Measurements from ENCODE around the gene NRG2. TPM values are rescaled to one million over a fixed set of nuclear protein-coding genes. Genes with fewer than 3 reads are reported as not detected.

NRG2 gene
- total and polyA plus RNA-seq, 2 of the 4 experiments (the other 2 are of a cell fraction): 0.18 TPM; not detected in 1

GRCh38 chr5:139831624-139832023 is 211.5 kb downstream of the NRG2 start:
- no peak overlapping the region for H3K23ac ChIP-seq (ENCODE audit: low read depth, low read length)
- H3K18ac ChIP-seq (ENCODE audit: low read depth, low read length): no peak overlapping the region
- H4K8ac ChIP-seq (ENCODE audit: low read depth in 2 of 2, low read length in 2 of 2): no peak overlapping the region
- no peak overlapping the region for H3K27ac ChIP-seq (ENCODE audit: insufficient read depth, low read length)
- no peak overlapping the region for H2AK5ac ChIP-seq (ENCODE audit: low read depth, low read length)
- BruUV-seq (replicated peaks): no TSS peak
- peaks cover 21% of the 10 kb centered on the region for H3K27me3 ChIP-seq (ENCODE audit: control insufficient read depth, insufficient read depth, low read length)
- H2AK9ac ChIP-seq (replicated peaks; ENCODE audit: low read depth, low read length, poor library complexity): no peak overlapping the region
- H4K5ac ChIP-seq (ENCODE audit: low read depth, low read length): no peak overlapping the region
- no CpG with 5 or more reads among the region's 3 CpGs for WGBS, 2 experiments (ENCODE audit: extremely low coverage in 2 of 2, insufficient read length in 1 of 2)
- no peak overlapping the region for H3K14ac ChIP-seq (replicated peaks; ENCODE audit: low read depth, low read length)
- H2BK5ac ChIP-seq (ENCODE audit: low read depth, low read length, poor library complexity, severe bottlenecking): no peak overlapping the region
- no peak for ATAC-seq (ENCODE audit: low read depth)
- H2AFZ ChIP-seq (replicated peaks; ENCODE audit: low read length, poor library complexity): no peak overlapping the region
- H2BK120ac ChIP-seq (ENCODE audit: low read depth, low read length): no peak overlapping the region
- CTCF ChIA-PET: interaction anchor here (0.6 kb wide), 1 partner anchor 151 kb away, joined by 3 read pairs; no protein-coding TSS in a partner anchor
- no peak overlapping the region for H3K4me2 ChIP-seq (ENCODE audit: low read depth, low read length)
- no peaks in the 10 kb centered on the region for H3K36me3 ChIP-seq (ENCODE audit: control insufficient read depth, insufficient read depth, low read length)
- H3K79me1 ChIP-seq (ENCODE audit: low read depth in 1 of 2, low read length in 2 of 2): no peaks in the 10 kb centered on the region
- H4K20me1 ChIP-seq (ENCODE audit: insufficient read depth, low read length): no peaks in the 10 kb centered on the region
- POLR2A ChIA-PET (ENCODE audit: unreplicated experiment): no interaction called here
- DNase-seq: no peak
- no peak overlapping the region for H3K4ac ChIP-seq (ENCODE audit: low read depth, low read length)
- H2BK15ac ChIP-seq (ENCODE audit: low read depth, low read length): no peak overlapping the region
- no peak overlapping the region for H4K91ac ChIP-seq (ENCODE audit: insufficient read depth, low read depth, low read length)
- no peak overlapping the region for H3K9ac ChIP-seq (ENCODE audit: low read depth, low read length)
- dilution Hi-C loops (cut with HindIII; ENCODE audit: low sequenced_read_pairs, unreplicated experiment): no loop called here
- TF ChIP-seq CHD1 (IDR thresholded peaks at IDR 0.05; ENCODE audit: low read depth, low read length) (no peak), POLR2A (IDR thresholded peaks at IDR 0.05; ENCODE audit: low read depth, low read length) (no peak), SMC3 (IDR thresholded peaks at IDR 0.05; ENCODE audit: low read depth, low read length) (no peak), CTCF (conservative IDR thresholded peaks at IDR 0.05; ENCODE audit: low read depth, low read length) (no peak), ELK1 (IDR thresholded peaks at IDR 0.05; ENCODE audit: borderline replicate concordance, low read depth, low read length) (no peak), USF2 (IDR thresholded peaks at IDR 0.05; ENCODE audit: low read depth, low read length) (no peak), MXI1 (IDR thresholded peaks at IDR 0.05; ENCODE audit: borderline replicate concordance, low read depth, low read length) (no peak), MAZ (IDR thresholded peaks at IDR 0.05; ENCODE audit: borderline replicate concordance, low read depth, low read length) (no peak), RFX5 (IDR thresholded peaks at IDR 0.05; ENCODE audit: low read depth, low read length) (no peak), RAD21 (IDR thresholded peaks at IDR 0.05; ENCODE audit: low read length) (no peak), RCOR1 (IDR thresholded peaks at IDR 0.05; ENCODE audit: insufficient replicate concordance, low read length) (no peak)
- no peaks in the 10 kb centered on the region for H3K9me3 ChIP-seq (ENCODE audit: control insufficient read depth, insufficient read depth, low read length)
- H2BK20ac ChIP-seq (ENCODE audit: low read depth, low read length): no peak overlapping the region
- H3K56ac ChIP-seq (ENCODE audit: extremely low read depth, insufficient read depth, low read length): no peak overlapping the region
- in situ Hi-C loops (cut with MboI; ENCODE audit: low sequenced_read_pairs): no loop called here
- no peaks in the 10 kb centered on the region for H3K4me1 ChIP-seq (ENCODE audit: control insufficient read depth, insufficient read depth, low read length)
- intact Hi-C loops (cut with micrococcal nuclease): no loop called here
- H3K4me3 ChIP-seq (ENCODE audit: insufficient read depth, low read depth, low read length): no peak overlapping the region
- H3K9me1 ChIP-seq (ENCODE audit: insufficient read depth, low read length): no peaks in the 10 kb centered on the region

Measured in IMR-90 (cell line).